Caco-2 (cell line): ENCODE data around the gene C8A. TPM values are rescaled to one million over a fixed set of nuclear protein-coding genes. Genes with fewer than 3 reads are reported as not detected.

Experiments
- BruUV-seq: library from RNA; stranded (reverse); fragments of 400-500 nt; replicated peaks from 2 replicates; lab custom pipeline; 2021; lab: Mats Ljungman, UMichigan
- CTCF ChIA-PET: fragments of 300-600 bp; sonication (Branson Sonifier 250); formaldehyde crosslinking; loops from one replicate; lab custom pipeline; 2022; ENCODE audit warnings: antibody characterized with exemption; lab: Charles Lee
- POLR2A ChIA-PET: fragments of 300-600 bp; sonication (Branson Sonifier 250); formaldehyde crosslinking; loops from one replicate; lab custom pipeline; 2022; ENCODE audit warnings: antibody characterized with exemption; lab: Charles Lee
- DNase-seq, 2 experiments: peaks; one replicate each; pipeline versions ENCODE4 v3.0.0 to v3.0.0-alpha.2; 2020 to 2022
- H3K27me3 ChIP-seq: replicated peaks from 2 replicates; pipeline ENCODE4 v1.6.0; 2011; ENCODE audit warnings: low read length; ENCODE audit not compliant: control insufficient read depth, insufficient read depth
- H3K36me3 ChIP-seq: 2 replicates; pipeline ENCODE4 v1.5.1; 2011; ENCODE audit warnings: low read length; ENCODE audit not compliant: control insufficient read depth, insufficient read depth
- H3K4me1 ChIP-seq: fragments of 250-450 bp; sonication (Bioruptor Pico); 2 replicates; pipeline ENCODE4 v1.5.1; 2020; ENCODE audit warnings: mild to moderate bottlenecking
- H3K4me3 ChIP-seq: 2 replicates; pipeline ENCODE4 v1.5.1; 2011; ENCODE audit warnings: low read depth, mild to moderate bottlenecking, control low read depth, low read length
- H3K9me3 ChIP-seq: fragments of 250-450 bp; sonication (Bioruptor Pico); 2 replicates; pipeline ENCODE4 v1.5.1; 2020; ENCODE audit warnings: mild to moderate bottlenecking, moderate library complexity
- H3K27ac Mint-ChIP-seq: one replicate; pipeline ENCODE4 v1.8.0; 2022; ENCODE audit warnings: mixed read lengths; ENCODE audit not compliant: unreplicated experiment
- H3K27me3 Mint-ChIP-seq: one replicate; pipeline ENCODE4 v1.8.0; 2022; ENCODE audit warnings: mixed read lengths; ENCODE audit not compliant: insufficient read depth, unreplicated experiment
- H3K36me3 Mint-ChIP-seq: one replicate; pipeline ENCODE4 v1.8.0; 2022; ENCODE audit warnings: mild to moderate bottlenecking, mixed read lengths; ENCODE audit not compliant: insufficient read depth, unreplicated experiment
- H3K4me1 Mint-ChIP-seq: one replicate; pipeline ENCODE4 v1.8.0; 2022; ENCODE audit warnings: low read depth, mixed read lengths; ENCODE audit not compliant: unreplicated experiment
- H3K4me3 Mint-ChIP-seq: one replicate; pipeline ENCODE4 v1.8.0; 2022; ENCODE audit warnings: mild to moderate bottlenecking, moderate library complexity, mixed read lengths; ENCODE audit not compliant: unreplicated experiment
- H3K9me3 Mint-ChIP-seq: one replicate; pipeline ENCODE4 v1.8.0; 2022; ENCODE audit warnings: mixed read lengths; ENCODE audit not compliant: unreplicated experiment
- intact Hi-C: fragments of 100-400 bp; cut with micrococcal nuclease; formaldehyde crosslinking; loops from one replicate; pipeline ENCODE4 v1.10.0; 2022; ENCODE audit not compliant: unreplicated experiment
- total RNA-seq: library from RNA; stranded (reverse); gene quantifications from 2 replicates; pipeline ENCODE4 v1.2.3, GENCODE V29; 2022
- TF ChIP-seq, protein P1 (sequence below), 2 experiments: fragments of 200-600 bp in 1 of 2; IDR thresholded peaks; 1 replicate in 1 of 2; 2 replicates in 1 of 2; pipeline versions ENCODE4 v1.5.1 to v1.8.0; 2011 to 2022; ENCODE audit warnings: antibody characterized with exemption in 1 of 2, control low read depth in 1 of 2, inconsistent platforms in 1 of 2, low read depth in 1 of 2, low read length in 1 of 2, mild to moderate bottlenecking in 1 of 2, moderate library complexity in 1 of 2; ENCODE audit not compliant: insufficient read depth in 1 of 2, severe bottlenecking in 1 of 2, unreplicated experiment in 1 of 2

Gene C8A
- total RNA-seq, 1 experiment from 2014 or later: not detected

DNA sequence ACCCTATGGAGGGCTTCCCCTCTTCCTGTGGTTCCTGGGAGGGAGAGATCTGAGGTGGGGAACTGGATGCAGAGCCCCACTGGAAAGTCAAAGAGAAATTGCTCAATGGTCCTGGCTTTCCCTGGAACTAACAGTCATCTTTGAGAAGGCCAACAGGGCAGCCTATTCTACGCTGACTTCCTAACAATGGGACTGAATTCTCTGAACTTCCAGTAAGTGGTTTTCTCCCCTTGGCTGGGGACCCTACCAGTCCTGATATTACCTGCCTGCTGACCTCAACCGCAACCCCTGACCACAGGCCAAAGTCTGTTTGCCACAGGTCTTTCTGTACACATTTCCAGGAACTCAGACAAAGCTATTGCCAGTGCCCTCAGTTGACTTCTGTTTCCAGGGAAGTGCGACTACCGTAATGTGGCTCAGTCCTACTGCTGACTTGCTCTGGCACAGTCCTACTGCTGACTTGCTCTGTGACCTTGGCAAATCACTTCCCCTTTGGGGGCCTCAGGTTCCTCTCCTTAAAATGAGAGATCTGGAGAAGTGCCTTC is 55.9 kb downstream of the C8A start:
- Mint-ChIP-seq H3K27me3 (no peaks in the 10 kb centered on the region), H3K9me3 (peaks cover 10% of the 10 kb centered on the region), H3K27ac (peak overlapping the region; percentile 72), H3K4me3 (no peak overlapping the region), H3K4me1 (peaks cover 8% of the 10 kb centered on the region), H3K36me3 (no peaks in the 10 kb centered on the region)
- POLR2A ChIA-PET: interaction anchor here (0.8 kb wide), 1 partner anchor 75 kb away, joined by 3 read pairs; no protein-coding TSS in a partner anchor
- BruUV-seq: no TSS peak
- Histone ChIP-seq H3K36me3 (no peaks in the 10 kb centered on the region), H3K4me1 (peaks cover 39% of the 10 kb centered on the region), H3K4me3 (no peak overlapping the region), H3K27me3 (no peaks in the 10 kb centered on the region), H3K9me3 (no peaks in the 10 kb centered on the region)
- CTCF ChIA-PET: no interaction called here
- intact Hi-C loops: no loop called here
- peak in 1 of 2 experiments; percentile 2 for DNase-seq
- TF ChIP-seq, protein P1, sequence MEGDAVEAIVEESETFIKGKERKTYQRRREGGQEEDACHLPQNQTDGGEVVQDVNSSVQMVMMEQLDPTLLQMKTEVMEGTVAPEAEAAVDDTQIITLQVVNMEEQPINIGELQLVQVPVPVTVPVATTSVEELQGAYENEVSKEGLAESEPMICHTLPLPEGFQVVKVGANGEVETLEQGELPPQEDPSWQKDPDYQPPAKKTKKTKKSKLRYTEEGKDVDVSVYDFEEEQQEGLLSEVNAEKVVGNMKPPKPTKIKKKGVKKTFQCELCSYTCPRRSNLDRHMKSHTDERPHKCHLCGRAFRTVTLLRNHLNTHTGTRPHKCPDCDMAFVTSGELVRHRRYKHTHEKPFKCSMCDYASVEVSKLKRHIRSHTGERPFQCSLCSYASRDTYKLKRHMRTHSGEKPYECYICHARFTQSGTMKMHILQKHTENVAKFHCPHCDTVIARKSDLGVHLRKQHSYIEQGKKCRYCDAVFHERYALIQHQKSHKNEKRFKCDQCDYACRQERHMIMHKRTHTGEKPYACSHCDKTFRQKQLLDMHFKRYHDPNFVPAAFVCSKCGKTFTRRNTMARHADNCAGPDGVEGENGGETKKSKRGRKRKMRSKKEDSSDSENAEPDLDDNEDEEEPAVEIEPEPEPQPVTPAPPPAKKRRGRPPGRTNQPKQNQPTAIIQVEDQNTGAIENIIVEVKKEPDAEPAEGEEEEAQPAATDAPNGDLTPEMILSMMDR (IDR thresholded peaks at IDR 0.05; ENCODE audit: insufficient read depth in 1 of 2, low read depth in 1 of 2, low read length in 1 of 2, severe bottlenecking in 1 of 2, unreplicated experiment in 1 of 2): no peak

DNA sequence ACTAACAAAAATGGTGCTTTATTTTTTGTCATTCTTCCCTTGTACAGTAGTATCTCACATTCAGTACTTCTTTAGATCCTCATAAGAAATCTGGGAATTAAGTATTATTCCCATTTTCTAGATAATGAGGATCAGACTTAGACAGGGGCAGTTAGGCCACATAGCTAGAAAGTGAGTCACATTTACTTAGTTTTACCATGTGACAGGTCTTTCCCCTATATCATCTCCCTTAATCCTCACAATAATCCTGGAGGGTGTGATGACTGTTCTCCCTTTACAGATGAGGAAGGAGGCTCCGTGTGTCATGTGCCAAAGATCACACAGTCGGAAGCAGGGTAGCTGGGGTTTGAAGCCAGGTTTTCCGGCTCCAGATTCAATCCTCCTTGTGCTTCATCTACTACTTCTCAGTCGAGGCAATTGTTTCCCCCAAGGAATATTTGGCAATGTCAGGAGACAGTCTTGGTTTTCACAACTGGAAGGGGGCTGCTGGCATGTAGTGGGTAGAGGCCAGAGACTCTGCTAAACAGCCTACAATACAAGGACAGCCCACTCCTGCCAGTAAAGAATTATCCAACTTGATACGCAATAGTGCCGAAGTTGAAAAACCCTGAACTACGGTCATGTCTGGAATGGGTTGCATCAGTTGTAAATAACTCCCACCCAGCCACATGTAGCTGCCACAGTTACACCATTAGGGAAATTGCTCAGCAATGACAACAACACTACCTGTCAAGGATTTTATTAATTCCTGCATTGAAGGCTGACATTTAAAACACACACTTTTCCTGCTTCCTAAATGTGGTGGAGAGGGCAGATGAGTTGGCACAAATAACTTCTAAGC is 56.7 kb downstream of the C8A start:
- H3K27me3 Mint-ChIP-seq: no peaks in the 10 kb centered on the region
- H3K4me1 Mint-ChIP-seq: peaks cover 8% of the 10 kb centered on the region
- BruUV-seq: TSS peak; percentile 52
- no peaks in the 10 kb centered on the region for H3K9me3 ChIP-seq
- no peak overlapping the region for H3K4me3 ChIP-seq
- H3K4me1 ChIP-seq: peaks cover 39% of the 10 kb centered on the region
- CTCF ChIA-PET: no interaction called here
- no peaks in the 10 kb centered on the region for H3K27me3 ChIP-seq
- TF ChIP-seq, protein P1 (IDR thresholded peaks at IDR 0.05; ENCODE audit: insufficient read depth in 1 of 2, low read depth in 1 of 2, low read length in 1 of 2, severe bottlenecking in 1 of 2, unreplicated experiment in 1 of 2): no peak
- intact Hi-C loops: no loop called here
- H3K4me3 Mint-ChIP-seq: no peak overlapping the region
- H3K9me3 Mint-ChIP-seq: peaks cover 10% of the 10 kb centered on the region
- POLR2A ChIA-PET: interaction anchor here (0.8 kb wide), 1 partner anchor 74 kb away, joined by 3 read pairs; no protein-coding TSS in a partner anchor
- peak overlapping the region; percentile 72 for H3K27ac Mint-ChIP-seq
- no peaks in the 10 kb centered on the region for H3K36me3 Mint-ChIP-seq
- DNase-seq: peak in 1 of 2 experiments; percentile 4
- H3K36me3 ChIP-seq: no peaks in the 10 kb centered on the region

DNA sequence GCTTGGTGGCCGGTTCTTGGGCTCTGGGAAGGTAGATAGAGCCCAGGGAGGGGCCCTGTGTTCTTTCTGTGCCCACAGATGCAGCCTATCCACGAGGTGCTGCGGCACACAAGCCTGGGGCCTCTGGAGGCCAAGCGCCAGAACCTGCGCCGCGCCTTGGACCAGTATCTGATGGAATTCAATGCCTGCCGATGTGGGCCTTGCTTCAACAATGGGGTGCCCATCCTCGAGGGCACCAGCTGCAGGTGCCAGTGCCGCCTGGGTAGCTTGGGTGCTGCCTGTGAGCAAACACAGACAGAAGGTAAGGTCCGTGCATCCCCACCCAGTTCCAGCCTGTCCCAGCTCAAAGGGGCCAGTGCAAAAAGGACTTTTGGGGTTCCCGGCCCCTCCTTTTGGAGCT is 57.7 kb downstream of the C8A start:
- H3K9me3 ChIP-seq: no peaks in the 10 kb centered on the region
- H3K27me3 Mint-ChIP-seq: no peaks in the 10 kb centered on the region
- ChIA-PET CTCF (no interaction called here), POLR2A (no interaction called here)
- H3K4me3 Mint-ChIP-seq: no peak overlapping the region
- TF ChIP-seq, protein P1 (IDR thresholded peaks at IDR 0.05; ENCODE audit: insufficient read depth in 1 of 2, low read depth in 1 of 2, low read length in 1 of 2, severe bottlenecking in 1 of 2, unreplicated experiment in 1 of 2): no peak
- intact Hi-C loops: no loop called here
- no peaks in the 10 kb centered on the region for H3K36me3 ChIP-seq
- DNase-seq: no peak
- no peak overlapping the region for H3K27ac Mint-ChIP-seq
- no TSS peak for BruUV-seq
- H3K4me3 ChIP-seq: no peak overlapping the region
- peaks cover 8% of the 10 kb centered on the region for H3K4me1 Mint-ChIP-seq
- H3K27me3 ChIP-seq: no peaks in the 10 kb centered on the region
- peaks cover 10% of the 10 kb centered on the region for H3K9me3 Mint-ChIP-seq
- H3K4me1 ChIP-seq: peaks cover 39% of the 10 kb centered on the region
- no peaks in the 10 kb centered on the region for H3K36me3 Mint-ChIP-seq
